HepG2 (cell line): ENCODE data around the gene GHRL. TPM values are rescaled to one million over a fixed set of nuclear protein-coding genes. Genes with fewer than 3 reads are reported as not detected.

Experiments used
- ATAC-seq: fragments of 200-7000 bp; cut with Tn5 transposase; 3 replicates; pipeline ENCODE4 v1.9.1; 2020; ENCODE audit warnings: mild to moderate bottlenecking, moderate library complexity
- BruUV-seq: library from RNA; stranded (reverse); fragments of 400-500 nt; replicated peaks from 2 replicates; lab custom pipeline; 2021; lab: Mats Ljungman, UMichigan
- CTCF ChIA-PET: fragments of 300-600 bp; formaldehyde crosslinking; extraction: SDS; loops from one replicate; lab custom pipeline; 2021; ENCODE audit warnings: low total read pairs, inconsistent platforms, low intra/inter-chr PET ratio; lab: Yijun Ruan, JAX
- POLR2A ChIA-PET: fragments of 350-600 bp; sonication (Branson Sonifier 250); formaldehyde crosslinking; loops from one replicate; lab custom pipeline; 2020; ENCODE audit warnings: antibody characterized with exemption, inconsistent platforms; lab: Yijun Ruan, JAX
- DNase-seq: peaks from one replicate; pipeline ENCODE4 v3.0.0-alpha.2; 2015; ENCODE audit warnings: low spot score
- FAIRE-seq: peaks from 3 replicates; lab custom pipeline; 2011; peaks lifted over from hg19 to GRCh38; lab: Jason Lieb, UNC
- H2AFZ ChIP-seq: one replicate; pipeline ENCODE4 v1.6.1; 2011; ENCODE audit warnings: low read length, inconsistent platforms
- H3K27ac ChIP-seq: fragments of 300-600 bp; 3 replicates; pipeline ENCODE4 v1.8.0; 2011; ENCODE audit warnings: mixed run types, mild to moderate bottlenecking, mixed read lengths, low read length, inconsistent platforms; ENCODE audit not compliant: insufficient read depth; ENCODE audit errors: extremely low read length
- H3K27me3 ChIP-seq, 2 experiments: fragments of 200-600 bp in 1 of 2; 2 replicates in 1 of 2; 3 replicates in 1 of 2; pipeline versions ENCODE4 v1.6.0 to v1.8.0; 2011; ENCODE audit warnings: low read length in 2 of 2, mild to moderate bottlenecking in 2 of 2, moderate library complexity in 2 of 2, inconsistent platforms in 1 of 2; ENCODE audit not compliant: insufficient read depth in 2 of 2, control insufficient read depth in 1 of 2
- H3K36me3 ChIP-seq, 2 experiments: fragments of 200-600 bp in 1 of 2; replicated peaks in 1 of 2; 2 replicates in 1 of 2; 3 replicates in 1 of 2; pipeline versions ENCODE4 v1.5.1 to v1.8.0; 2011; ENCODE audit warnings: low read length in 2 of 2, inconsistent platforms in 1 of 2; ENCODE audit not compliant: insufficient read depth in 2 of 2, control insufficient read depth in 1 of 2
- H3K4me1 ChIP-seq: 2 replicates; pipeline ENCODE4 v1.5.1; 2012; ENCODE audit warnings: low read length, inconsistent platforms; ENCODE audit not compliant: insufficient read depth
- H3K4me2 ChIP-seq: 2 replicates; pipeline ENCODE4 v1.6.0; 2011; ENCODE audit warnings: low read depth, low read length, inconsistent platforms
- H3K4me3 ChIP-seq, 3 experiments: fragments of 200-600 bp in 1 of 3; sonication (generic), shearing (Covaris generic) in 1 of 3; replicated peaks in 1 of 3; 2 replicates each; pipeline ENCODE4 v1.5.1; 2011 to 2016; ENCODE audit warnings: low read length in 3 of 3, inconsistent platforms in 2 of 3, low read depth in 2 of 3, mild to moderate bottlenecking in 2 of 3, control low read depth in 1 of 3, mixed read lengths in 1 of 3; ENCODE audit not compliant: insufficient read depth in 1 of 3
- H3K79me2 ChIP-seq: one replicate; pipeline ENCODE4 v1.6.1; 2011; ENCODE audit warnings: low read length, inconsistent platforms; ENCODE audit not compliant: insufficient read depth
- H3K9ac ChIP-seq: 2 replicates; pipeline ENCODE4 v1.6.0; 2011; ENCODE audit warnings: mild to moderate bottlenecking, low read depth, low read length, inconsistent platforms; ENCODE audit not compliant: insufficient read depth
- H3K9me3 ChIP-seq: 2 replicates; pipeline ENCODE4 v1.5.1; 2012; ENCODE audit warnings: mild to moderate bottlenecking, low read length
- H4K20me1 ChIP-seq: 2 replicates; pipeline ENCODE4 v1.6.0; 2011; ENCODE audit warnings: inconsistent platforms, mild to moderate bottlenecking, low read length, moderate library complexity; ENCODE audit not compliant: insufficient read depth
- ARNTL ChIP-seq: sonication (generic); formaldehyde crosslinking; IDR thresholded peaks from 2 replicates; pipeline ENCODE4 v1.4.0; 2020; ENCODE audit warnings: mild to moderate bottlenecking, missing genetic modification reagents
- DMAP1 ChIP-seq: IDR thresholded peaks from 2 replicates; pipeline ENCODE4 v1.6.1; 2016
- ETS1 ChIP-seq: sonication (generic); formaldehyde crosslinking; IDR thresholded peaks from 2 replicates; pipeline ENCODE4 v1.4.0; 2020; ENCODE audit warnings: missing genetic modification reagents
- ZNF276 ChIP-seq: sonication (generic); formaldehyde crosslinking; IDR thresholded peaks from 2 replicates; pipeline ENCODE4 v1.4.0; 2020; ENCODE audit warnings: mild to moderate bottlenecking, low read depth, missing genetic modification reagents
- WGBS: methylation state at CpG from one replicate; pipeline ENCODE4 v1.1.6; 2017; ENCODE audit warnings: low lambda C conversion rate; 5-methylcytosine and 5-hydroxymethylcytosine counted together
- in situ Hi-C: cut with HindIII; loops from 2 replicates; pipeline ENCODE4 v1.10.0; 2017; ENCODE audit warnings: low pct_unique_long_range_greater_than_20kb; ENCODE audit not compliant: extremely low pct_ligation_motif_present
- intact Hi-C: fragments of 100-400 bp; cut with micrococcal nuclease; formaldehyde crosslinking; loops from one replicate; pipeline ENCODE4 v1.10.0; 2022; ENCODE audit not compliant: unreplicated experiment
- polyA plus RNA-seq, 8 experiments: library from polyadenylated mRNA; depleted of rRNA in 3 of 8; stranded (reverse) in 7 of 8; unstranded in 1 of 8; fragments of >200 nt; fragmentation: Illumina TruSeq in 4 of 8; extraction: Trizol in 4 of 8; gene quantifications; 2 replicates each; pipeline versions ENCODE4 v1.2.1 to v1.2.3, GENCODE V29; 2011 to 2016; ENCODE audit warnings: low read depth in 4 of 8, missing spikeins in 1 of 8, mixed read lengths in 1 of 8; ENCODE audit not compliant: insufficient read depth in 1 of 8
- total RNA-seq, 5 experiments: library from RNA; depleted of rRNA; stranded (reverse); fragments of >200 nt; fragmentation: Illumina TruSeq; extraction: Trizol; gene quantifications; 2 replicates each; pipeline ENCODE4 v1.2.3, GENCODE V29; 2016; ENCODE audit warnings: low read depth in 1 of 5
- TF ChIP-seq, protein P1 (sequence below): sonication (generic); formaldehyde crosslinking; IDR thresholded peaks from 2 replicates; pipeline ENCODE4 v1.4.0; 2020; ENCODE audit warnings: missing genetic modification reagents

GHRL gene
- total and polyA plus RNA-seq, 2 of the 13 experiments (the other 11 are each of a cell fraction or from before 2014, with no cell fraction given): 0.09 TPM; not detected in 1

DNA sequence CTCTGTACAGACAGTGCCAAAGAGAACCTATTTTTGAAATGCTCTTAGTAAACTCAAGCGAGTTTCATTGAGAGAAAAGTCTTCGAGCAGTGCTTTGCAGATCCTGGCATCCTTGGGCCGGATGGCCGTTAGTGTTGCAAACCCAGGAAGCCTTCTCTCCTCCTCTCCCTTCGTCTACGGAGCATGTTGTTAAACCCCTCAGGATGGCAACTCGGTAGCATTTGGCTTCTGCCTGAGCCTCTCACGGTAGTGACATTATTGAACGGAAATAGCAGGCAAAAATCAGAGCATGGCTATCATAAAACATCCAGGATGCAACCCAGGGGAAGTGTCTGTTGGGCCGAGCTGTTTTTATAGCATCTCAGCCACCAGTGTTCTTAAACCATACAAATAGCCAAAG lies 34.8 kb upstream of the GHRL start:
- H4K20me1 ChIP-seq: no peaks in the 10 kb centered on the region
- ChIA-PET POLR2A (no interaction called here), CTCF (no interaction called here)
- H3K9me3 ChIP-seq: no peaks in the 10 kb centered on the region
- H3K9ac ChIP-seq: no peak overlapping the region
- no peak overlapping the region for H2AFZ ChIP-seq
- TF ChIP-seq, protein P1, sequence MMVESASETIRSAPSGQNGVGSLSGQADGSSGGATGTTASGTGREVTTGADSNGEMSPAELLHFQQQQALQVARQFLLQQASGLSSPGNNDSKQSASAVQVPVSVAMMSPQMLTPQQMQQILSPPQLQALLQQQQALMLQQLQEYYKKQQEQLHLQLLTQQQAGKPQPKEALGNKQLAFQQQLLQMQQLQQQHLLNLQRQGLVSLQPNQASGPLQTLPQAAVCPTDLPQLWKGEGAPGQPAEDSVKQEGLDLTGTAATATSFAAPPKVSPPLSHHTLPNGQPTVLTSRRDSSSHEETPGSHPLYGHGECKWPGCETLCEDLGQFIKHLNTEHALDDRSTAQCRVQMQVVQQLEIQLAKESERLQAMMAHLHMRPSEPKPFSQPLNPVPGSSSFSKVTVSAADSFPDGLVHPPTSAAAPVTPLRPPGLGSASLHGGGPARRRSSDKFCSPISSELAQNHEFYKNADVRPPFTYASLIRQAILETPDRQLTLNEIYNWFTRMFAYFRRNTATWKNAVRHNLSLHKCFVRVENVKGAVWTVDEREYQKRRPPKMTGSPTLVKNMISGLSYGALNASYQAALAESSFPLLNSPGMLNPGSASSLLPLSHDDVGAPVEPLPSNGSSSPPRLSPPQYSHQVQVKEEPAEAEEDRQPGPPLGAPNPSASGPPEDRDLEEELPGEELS: no peak
- TF ChIP-seq ZNF276 (CRISPR knock-in tag) (no peak), DMAP1 (CRISPR knock-in tag) (no peak), ARNTL (CRISPR knock-in tag) (no peak), ETS1 (CRISPR knock-in tag) (no peak)
- H3K4me3 ChIP-seq: no peak overlapping the region
- intact Hi-C loops (no loop called here), in situ Hi-C loops (no loop called here)
- no peaks in the 10 kb centered on the region for H3K79me2 ChIP-seq
- H3K4me2 ChIP-seq: no peak overlapping the region
- H3K27ac ChIP-seq: no peak overlapping the region
- no peaks in the 10 kb centered on the region for H3K36me3 ChIP-seq
- DNase-seq (no peak), ATAC-seq (no peak), FAIRE-seq (no peak)
- no TSS peak for BruUV-seq
- H3K27me3 ChIP-seq: peaks cover 0 to 16% of the 10 kb centered on the region in 2 experiments; a peak in 3 of 5 replicates
- whole genome bisulfite sequencing: 65% methylated on average over 10 of the region's 10 CpGs
- 0 out of 2 replicates have a peak, but pooled peaks cover 1% of the 10 kb centered on the region for H3K4me1 ChIP-seq
